ENCODE measurements around the gene MAD1L1.

MAD1L1 gene

GRCh38 chr7:1917221-1918062 is 315.3 kb downstream of the MAD1L1 start:
- peak; percentile 70 for DNase-seq (ENCODE audit: low read depth, low spot score)

- no peak for DNase-seq (ENCODE audit: low read depth, low spot score)
Observed at GRCh38 chr7:1916601-1916970, 316.2 kb downstream of the MAD1L1 start.

- no peak for DNase-seq (ENCODE audit: low read depth, low spot score)
Observed at GRCh38 chr7:1915956-1916600, 316.7 kb downstream of the MAD1L1 start.

- DNase-seq (ENCODE audit: low read depth, low spot score): no peak
Observed at GRCh38 chr7:1915326-1915725, 317.4 kb downstream of the MAD1L1 start.

GRCh38 chr7:1914743-1915142 is 318.0 kb downstream of the MAD1L1 start:
- DNase-seq (ENCODE audit: low read depth, low spot score): no peak

- DNase-seq (ENCODE audit: low read depth, low spot score): no peak
Observed at GRCh38 chr7:1914321-1914720, 318.4 kb downstream of the MAD1L1 start.

- DNase-seq (ENCODE audit: low read depth, low spot score): no peak
Observed at GRCh38 chr7:1913466-1914282, 319.1 kb downstream of the MAD1L1 start.

GRCh38 chr7:1912593-1913465 is 319.9 kb downstream of the MAD1L1 start:
- peak; percentile 94 for DNase-seq (ENCODE audit: low read depth, low spot score)

GRCh38 chr7:1911571-1911970 is 321.2 kb downstream of the MAD1L1 start:
- DNase-seq (ENCODE audit: low read depth, low spot score): no peak

GRCh38 chr7:1910827-1911226 is 321.9 kb downstream of the MAD1L1 start:
- no peak for DNase-seq (ENCODE audit: low read depth, low spot score)

GRCh38 chr7:1910081-1910685 is 322.6 kb downstream of the MAD1L1 start:
- DNase-seq (ENCODE audit: low read depth, low spot score): no peak

GRCh38 chr7:1909476-1909875 is 323.3 kb downstream of the MAD1L1 start:
- DNase-seq (ENCODE audit: low read depth, low spot score): no peak

GRCh38 chr7:1908823-1909420 is 323.8 kb downstream of the MAD1L1 start:
- DNase-seq (ENCODE audit: low read depth, low spot score): no peak

- no peak for DNase-seq (ENCODE audit: low read depth, low spot score)
Observed at GRCh38 chr7:1907751-1908365, 324.9 kb downstream of the MAD1L1 start.

GRCh38 chr7:1906988-1907745 is 325.6 kb downstream of the MAD1L1 start:
- no peak for DNase-seq (ENCODE audit: low read depth, low spot score)

- DNase-seq (ENCODE audit: low read depth, low spot score): no peak
Observed at GRCh38 chr7:1906087-1906830, 326.5 kb downstream of the MAD1L1 start.

- DNase-seq (ENCODE audit: low read depth, low spot score): no peak
Observed at GRCh38 chr7:1902231-1902855, 330.4 kb downstream of the MAD1L1 start.

All from astrocyte of the hippocampus (primary cell).